Measurements from ENCODE around the gene ZBTB7C. TPM values are rescaled to one million over a fixed set of nuclear protein-coding genes. Genes with fewer than 3 reads are reported as not detected.

Gene ZBTB7C
- total RNA-seq, 1 experiment from 2014 or later: 0.33 TPM

DNA sequence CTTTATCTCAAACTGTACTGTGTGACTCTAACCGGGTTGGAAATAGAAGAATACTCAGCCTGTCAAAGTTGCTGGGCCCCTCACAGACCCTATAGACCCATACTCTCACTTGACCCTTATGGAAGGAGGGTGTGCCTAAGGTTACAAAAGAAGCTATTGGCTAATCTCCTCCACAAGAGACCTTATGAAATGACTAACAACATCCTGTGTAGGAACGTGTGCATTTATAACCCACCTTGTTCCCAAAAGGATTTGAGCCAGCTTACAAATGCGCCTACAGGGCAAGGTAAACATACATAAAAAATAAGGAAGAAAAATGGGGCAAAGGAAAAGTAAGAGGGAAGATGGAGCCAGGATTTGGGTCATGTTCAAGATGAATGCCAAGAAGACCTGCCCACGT lies 253.3 kb downstream of the ZBTB7C start:
- Histone ChIP-seq H3K23me2 (ENCODE audit: insufficient read length, low read depth, low read length, poor library complexity, severe bottlenecking) (no peaks in the 10 kb centered on the region), H3K9ac (ENCODE audit: extremely low read depth, insufficient read length, low read length) (no peak overlapping the region), H3T11ph (ENCODE audit: low read length) (no peak overlapping the region), H2AFZ (ENCODE audit: low read length) (no peak overlapping the region), H3K27me3 (ENCODE audit: insufficient read depth, low read length) (peaks cover 17% of the 10 kb centered on the region; the same call in 1 of the 2 replicates), H3K4ac (ENCODE audit: low read depth, low read length) (no peak overlapping the region), H2BK120ac (ENCODE audit: low read depth, low read length, poor library complexity, severe bottlenecking) (no peak overlapping the region), H4K8ac (replicated peaks; ENCODE audit: insufficient read length, low read depth, low read length) (no peak overlapping the region), H4K91ac (ENCODE audit: insufficient read length, low read depth, low read length) (no peak overlapping the region), H3K27ac (ENCODE audit: insufficient read length, low read depth, low read length) (no peak overlapping the region), H3K9me3 (ENCODE audit: control insufficient read depth, low read depth, low read length) (no peaks in the 10 kb centered on the region), H3K56ac (ENCODE audit: insufficient read length, low read depth, low read length) (no peak overlapping the region), H4K20me1 (ENCODE audit: control insufficient read depth, insufficient read depth, insufficient read length) (no peaks in the 10 kb centered on the region), H2AK5ac (ENCODE audit: insufficient read length, low read length) (no peak overlapping the region), H3K79me2 (ENCODE audit: insufficient read depth, low read length) (no peaks in the 10 kb centered on the region), H3K4me1 (ENCODE audit: insufficient read depth, low read length) (no peaks in the 10 kb centered on the region), H3K23ac (ENCODE audit: insufficient read length, low read depth, low read length) (no peak overlapping the region), H2BK12ac (ENCODE audit: insufficient read length, low read depth, low read length) (no peak overlapping the region), H2BK5ac (ENCODE audit: insufficient read length, low read length) (no peak overlapping the region), H3K14ac (ENCODE audit: insufficient read depth, low read length) (no peak overlapping the region), H4K5ac (ENCODE audit: insufficient read length, low read depth, low read length) (no peak overlapping the region), H3K4me2 (ENCODE audit: insufficient read depth, insufficient read length, low read length) (no peak overlapping the region), H3K79me1 (ENCODE audit: insufficient read depth, low read depth, low read length, poor library complexity, severe bottlenecking) (no peaks in the 10 kb centered on the region), H3K18ac (ENCODE audit: insufficient read length, low read depth, low read length) (no peak overlapping the region), H2BK15ac (ENCODE audit: low read depth, low read length) (no peak overlapping the region), H2BK20ac (ENCODE audit: low read depth, low read length, poor library complexity, severe bottlenecking) (no peak overlapping the region)
- Mint-ChIP-seq H3K4me1 (peaks cover 3 to 7% of the 10 kb centered on the region in 2 experiments), H3K4me3 (no peak overlapping the region), H3K27ac (no peak overlapping the region), H3K27me3 (ENCODE audit: low read depth) (peaks cover 62% of the 10 kb centered on the region), H3K9me3 (no peaks in the 10 kb centered on the region), H3K36me3 (ENCODE audit: insufficient read depth in 1 of 3, low read depth in 3 of 3) (no peaks in the 10 kb centered on the region)
- DNase-seq: no peak
- TF ChIP-seq, protein P1, sequence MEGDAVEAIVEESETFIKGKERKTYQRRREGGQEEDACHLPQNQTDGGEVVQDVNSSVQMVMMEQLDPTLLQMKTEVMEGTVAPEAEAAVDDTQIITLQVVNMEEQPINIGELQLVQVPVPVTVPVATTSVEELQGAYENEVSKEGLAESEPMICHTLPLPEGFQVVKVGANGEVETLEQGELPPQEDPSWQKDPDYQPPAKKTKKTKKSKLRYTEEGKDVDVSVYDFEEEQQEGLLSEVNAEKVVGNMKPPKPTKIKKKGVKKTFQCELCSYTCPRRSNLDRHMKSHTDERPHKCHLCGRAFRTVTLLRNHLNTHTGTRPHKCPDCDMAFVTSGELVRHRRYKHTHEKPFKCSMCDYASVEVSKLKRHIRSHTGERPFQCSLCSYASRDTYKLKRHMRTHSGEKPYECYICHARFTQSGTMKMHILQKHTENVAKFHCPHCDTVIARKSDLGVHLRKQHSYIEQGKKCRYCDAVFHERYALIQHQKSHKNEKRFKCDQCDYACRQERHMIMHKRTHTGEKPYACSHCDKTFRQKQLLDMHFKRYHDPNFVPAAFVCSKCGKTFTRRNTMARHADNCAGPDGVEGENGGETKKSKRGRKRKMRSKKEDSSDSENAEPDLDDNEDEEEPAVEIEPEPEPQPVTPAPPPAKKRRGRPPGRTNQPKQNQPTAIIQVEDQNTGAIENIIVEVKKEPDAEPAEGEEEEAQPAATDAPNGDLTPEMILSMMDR (conservative IDR thresholded peaks at IDR 0.05): no peak
- no CpG with 5 or more reads among the region's 4 CpGs for WGBS (ENCODE audit: extremely low coverage, insufficient read length, low lambda C conversion rate)

All from H9 (cell line).